Mesothelial cell of epicardium (in vitro differentiated cells): ENCODE results near the gene TMSB10. TPM values are rescaled to one million over a fixed set of nuclear protein-coding genes. Genes with fewer than 3 reads are reported as not detected.

Experiments
- DNase-seq, 2 experiments: peaks; one replicate each; pipeline ENCODE4 v3.0.0; 2021; ENCODE audit warnings: low spot score in 2 of 2; ENCODE audit not compliant: unreplicated experiment in 2 of 2
- H3K27ac Mint-ChIP-seq: 2 replicates; pipeline ENCODE4 v1.8.0; 2021; ENCODE audit warnings: mixed read lengths
- H3K27me3 Mint-ChIP-seq: 2 replicates; pipeline ENCODE4 v1.8.0; 2021; ENCODE audit warnings: low read depth, mixed read lengths
- H3K36me3 Mint-ChIP-seq: 2 replicates; pipeline ENCODE4 v1.8.0; 2021; ENCODE audit warnings: mixed read lengths
- H3K4me1 Mint-ChIP-seq: 2 replicates; pipeline ENCODE4 v1.8.0; 2021; ENCODE audit warnings: mixed read lengths
- H3K4me3 Mint-ChIP-seq: 2 replicates; pipeline ENCODE4 v1.8.0; 2021; ENCODE audit warnings: mild to moderate bottlenecking, moderate library complexity, mixed read lengths
- H3K9me3 Mint-ChIP-seq: 2 replicates; pipeline ENCODE4 v1.8.0; 2021; ENCODE audit warnings: mixed read lengths
- CTCF ChIP-seq: fragments of 200-600 bp; sonication (generic); IDR thresholded peaks from one replicate; pipeline ENCODE4 v1.5.0; 2021; ENCODE audit warnings: antibody characterized with exemption; ENCODE audit not compliant: unreplicated experiment
- total RNA-seq: library from RNA; stranded (reverse); gene quantifications from 3 replicates; pipeline ENCODE4 v1.2.1, GENCODE V29; 2021

The TMSB10 gene
- total RNA-seq, 1 donor from 2014 or later: 1,289 TPM

DNA sequence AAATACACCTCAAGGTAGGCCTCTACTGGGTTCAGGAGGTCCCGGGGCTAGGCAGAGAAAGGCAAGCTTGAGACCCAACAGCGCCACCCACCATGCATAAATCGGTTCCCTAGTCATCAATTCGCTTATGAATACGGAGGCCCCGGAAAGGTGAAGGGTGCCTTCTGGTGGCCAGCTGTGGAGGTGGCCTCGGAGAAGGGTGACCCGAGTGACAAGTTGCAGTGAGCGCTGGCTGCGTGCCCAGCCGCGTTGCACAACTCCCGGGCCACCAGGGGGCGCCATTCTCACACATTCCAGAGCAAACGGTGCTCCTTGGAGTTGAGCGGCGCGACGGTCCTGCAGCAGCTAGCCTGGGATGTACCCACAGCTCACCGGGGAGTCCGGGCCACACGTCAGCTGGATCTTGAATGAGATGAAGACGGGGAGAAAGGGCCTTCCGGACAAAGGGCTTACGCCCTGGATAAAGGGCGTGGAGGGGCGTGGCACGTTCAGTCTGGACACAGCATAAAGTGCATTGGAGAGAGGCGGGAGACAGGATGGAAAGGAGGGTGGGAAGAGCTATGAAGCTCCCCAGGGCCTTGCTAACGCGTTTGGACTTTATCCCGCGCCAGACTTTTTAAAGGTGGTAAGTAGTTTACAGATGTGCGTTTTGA, 20.4 kb downstream of the TMSB10 start:
- H3K9me3 Mint-ChIP-seq: no peaks in the 10 kb centered on the region
- peak overlapping the region; percentile 54 for H3K27ac Mint-ChIP-seq
- H3K4me3 Mint-ChIP-seq: peak overlapping the region; percentile 68
- H3K36me3 Mint-ChIP-seq: no peaks in the 10 kb centered on the region
- peak; percentile 87 to 97 for DNase-seq
- H3K4me1 Mint-ChIP-seq: peaks cover 12% of the 10 kb centered on the region
- peak; percentile 98 for TF ChIP-seq CTCF
- H3K27me3 Mint-ChIP-seq: peaks cover 4% of the 10 kb centered on the region

DNA sequence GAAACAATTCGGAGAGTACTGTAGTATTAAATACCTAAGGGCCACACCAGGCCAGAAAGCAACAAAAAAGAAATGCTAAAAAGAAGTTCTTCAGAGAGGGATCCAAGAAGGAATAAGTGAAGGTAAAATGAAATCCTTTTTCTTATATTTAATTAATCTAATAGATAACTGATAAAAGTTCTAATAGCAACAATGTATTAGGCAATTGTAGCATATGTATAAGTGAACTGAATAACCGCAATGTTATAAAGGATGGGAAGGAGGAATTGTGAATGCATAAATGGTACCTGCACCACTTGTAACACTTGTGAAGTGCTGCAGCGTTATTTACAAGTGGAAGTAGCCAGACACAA, 21.8 kb downstream of the TMSB10 start:
- H3K4me1 Mint-ChIP-seq: peaks cover 12% of the 10 kb centered on the region
- DNase-seq: no peak
- peaks cover 4% of the 10 kb centered on the region for H3K27me3 Mint-ChIP-seq
- H3K4me3 Mint-ChIP-seq: no peak overlapping the region
- TF ChIP-seq CTCF: peak; percentile 56
- H3K27ac Mint-ChIP-seq: no peak overlapping the region
- H3K9me3 Mint-ChIP-seq: no peaks in the 10 kb centered on the region
- no peaks in the 10 kb centered on the region for H3K36me3 Mint-ChIP-seq

- no peak overlapping the region for H3K4me3 Mint-ChIP-seq
- peaks cover 6% of the 10 kb centered on the region for H3K4me1 Mint-ChIP-seq
- H3K27ac Mint-ChIP-seq: no peak overlapping the region
- no peaks in the 10 kb centered on the region for H3K36me3 Mint-ChIP-seq
- H3K9me3 Mint-ChIP-seq: no peaks in the 10 kb centered on the region
- H3K27me3 Mint-ChIP-seq: no peaks in the 10 kb centered on the region
- TF ChIP-seq CTCF: no peak
- DNase-seq: no peak
These were observed 25.9 kb downstream of the TMSB10 start for GRCh38 chr2:84931384-84931821.

- H3K36me3 Mint-ChIP-seq: no peaks in the 10 kb centered on the region
- TF ChIP-seq CTCF: no peak
- no peak for DNase-seq
- no peak overlapping the region for H3K27ac Mint-ChIP-seq
- H3K4me1 Mint-ChIP-seq: no peaks in the 10 kb centered on the region
- H3K4me3 Mint-ChIP-seq: no peak overlapping the region
- H3K9me3 Mint-ChIP-seq: no peaks in the 10 kb centered on the region
- no peaks in the 10 kb centered on the region for H3K27me3 Mint-ChIP-seq
These were observed 32.9 kb downstream of the TMSB10 start for GRCh38 chr2:84938194-84938879.

DNA sequence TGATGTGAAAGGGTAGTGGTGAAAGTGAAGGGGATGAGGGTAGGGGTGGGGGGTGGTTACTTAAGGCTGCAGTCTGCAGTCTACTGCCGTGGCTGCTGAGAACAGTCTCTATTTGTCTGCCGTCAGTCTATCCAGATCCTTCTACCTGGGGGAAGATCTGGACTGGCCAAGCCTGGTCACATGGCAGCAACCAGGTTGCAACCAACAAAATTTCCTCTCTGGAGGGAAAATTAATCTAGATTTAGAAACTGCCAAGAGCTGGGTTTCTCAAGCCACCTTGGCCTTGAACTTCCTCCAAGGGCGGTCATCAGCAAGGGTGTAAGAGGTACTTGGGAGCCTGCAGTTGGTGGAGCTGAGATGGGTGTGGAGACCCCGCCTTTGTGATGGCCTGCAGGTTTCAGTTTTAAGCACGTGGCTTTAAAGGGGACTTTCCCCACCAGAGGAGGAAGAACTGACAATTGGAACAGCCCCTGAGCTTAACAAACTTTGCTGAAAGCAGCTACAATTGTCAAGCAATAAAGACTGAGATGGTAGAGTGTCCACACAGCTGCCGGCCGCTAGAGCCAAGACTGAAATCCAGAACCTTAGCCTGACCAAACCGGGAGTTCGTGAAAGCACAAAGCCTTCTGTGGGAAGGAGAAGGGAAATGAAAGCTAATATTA, 34.1 kb downstream of the TMSB10 start:
- no peak for TF ChIP-seq CTCF
- Mint-ChIP-seq H3K4me1 (no peaks in the 10 kb centered on the region), H3K9me3 (no peaks in the 10 kb centered on the region), H3K27ac (no peak overlapping the region), H3K36me3 (no peaks in the 10 kb centered on the region), H3K4me3 (no peak overlapping the region), H3K27me3 (no peaks in the 10 kb centered on the region)
- no peak for DNase-seq
